Femur (tissue), 1 donor: Measurements from ENCODE around the gene CPA1.
"Not testable (repeated sequence)": the region's sequence is repeated elsewhere in the genome, so short reads cannot be mapped to it uniquely, and the experiment has no call there.

Experiments
- DNase-seq: peaks from one replicate; pipeline ENCODE4 v3.0.0-alpha.2; 2017

CPA1 gene

DNA sequence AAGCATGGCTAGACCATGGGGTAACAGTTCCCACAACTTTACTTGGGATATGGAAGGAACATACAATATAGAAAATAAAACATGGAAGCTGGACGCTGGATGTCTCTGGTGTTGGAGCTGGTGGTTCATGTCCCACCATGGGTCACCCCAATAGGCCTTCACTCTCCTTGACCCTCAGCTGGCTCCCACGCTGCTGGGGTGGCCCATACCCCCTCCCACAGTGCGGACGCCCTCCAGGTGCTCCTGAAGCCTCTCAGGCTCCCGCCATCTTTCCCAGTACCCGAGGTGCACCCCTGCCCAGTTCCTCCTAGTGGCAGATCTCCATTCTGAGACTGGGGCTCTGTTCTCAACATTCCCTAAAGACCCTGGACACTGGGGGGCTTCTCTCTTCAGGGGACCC lies 5.8 kb upstream of the CPA1 start:
- DNase-seq = no peak

DNA sequence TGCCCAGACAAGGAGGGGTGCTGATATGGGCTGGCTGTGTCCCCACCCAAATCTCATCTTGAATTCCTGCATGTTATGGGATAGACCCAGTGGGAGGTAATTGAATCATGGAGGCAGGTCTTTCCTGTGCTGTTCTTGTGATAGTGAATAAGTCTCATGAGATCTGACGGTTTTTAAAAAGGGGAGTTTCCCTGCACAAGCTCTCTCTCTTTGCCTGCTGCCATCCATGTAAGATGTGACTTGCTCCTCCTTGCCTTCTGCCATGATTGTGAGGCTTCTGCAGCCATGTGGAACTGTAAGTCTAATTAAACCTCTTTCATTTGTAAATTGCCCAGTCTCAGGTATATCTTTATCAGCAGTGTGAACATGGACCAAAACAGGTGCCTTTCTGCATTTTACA lies 3.8 kb upstream of the CPA1 start:
- DNase-seq = not testable (repeated sequence)

DNA sequence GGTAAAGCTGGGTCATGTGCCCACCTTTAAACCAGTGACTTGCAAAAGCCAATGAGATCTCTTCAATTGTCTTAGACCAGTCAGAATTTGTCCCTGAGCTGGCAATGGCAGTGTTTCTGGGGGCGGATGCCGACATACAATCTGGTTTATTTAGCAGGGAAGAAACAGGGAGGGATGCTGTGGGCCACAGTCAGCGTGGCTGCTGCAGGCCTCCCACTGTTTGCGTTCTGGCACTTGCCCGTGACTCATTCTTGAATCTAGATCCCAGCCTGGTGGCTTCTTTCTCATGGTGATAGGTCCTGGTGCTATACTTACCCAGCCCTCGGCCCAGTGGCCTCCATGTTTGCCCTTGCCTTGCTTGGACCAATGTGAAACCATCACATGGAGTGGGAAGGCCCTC lies 3.1 kb upstream of the CPA1 start:
- DNase-seq = no peak

GRCh38 chr7:130379019-130379418 lies 1.3 kb upstream of the CPA1 start:
- DNase-seq = no peak

DNA sequence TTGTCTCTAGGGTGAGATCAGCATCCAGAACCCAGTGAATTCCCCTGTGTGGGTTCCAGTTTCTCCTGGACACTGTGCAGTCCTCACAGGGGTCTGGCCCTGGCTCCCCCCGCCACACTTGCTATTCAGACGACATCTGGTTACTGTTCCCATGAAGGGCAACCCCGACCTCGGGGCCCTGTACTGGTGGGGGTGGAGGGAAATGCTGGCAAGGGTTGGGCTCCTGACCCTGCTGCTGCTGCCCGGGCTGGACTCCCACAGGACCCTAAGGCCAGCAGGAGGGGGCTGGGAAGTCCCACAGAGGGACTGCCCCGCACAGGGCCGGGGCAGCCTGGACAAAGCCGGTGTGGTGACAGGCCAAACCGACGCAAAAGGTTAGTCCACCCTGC lies 768 bp upstream of the CPA1 start:
- DNase-seq = no peak

GRCh38 chr7:130380861-130381455 lies 664 bp downstream of the CPA1 start:
- peak; percentile 22 for DNase-seq

DNA sequence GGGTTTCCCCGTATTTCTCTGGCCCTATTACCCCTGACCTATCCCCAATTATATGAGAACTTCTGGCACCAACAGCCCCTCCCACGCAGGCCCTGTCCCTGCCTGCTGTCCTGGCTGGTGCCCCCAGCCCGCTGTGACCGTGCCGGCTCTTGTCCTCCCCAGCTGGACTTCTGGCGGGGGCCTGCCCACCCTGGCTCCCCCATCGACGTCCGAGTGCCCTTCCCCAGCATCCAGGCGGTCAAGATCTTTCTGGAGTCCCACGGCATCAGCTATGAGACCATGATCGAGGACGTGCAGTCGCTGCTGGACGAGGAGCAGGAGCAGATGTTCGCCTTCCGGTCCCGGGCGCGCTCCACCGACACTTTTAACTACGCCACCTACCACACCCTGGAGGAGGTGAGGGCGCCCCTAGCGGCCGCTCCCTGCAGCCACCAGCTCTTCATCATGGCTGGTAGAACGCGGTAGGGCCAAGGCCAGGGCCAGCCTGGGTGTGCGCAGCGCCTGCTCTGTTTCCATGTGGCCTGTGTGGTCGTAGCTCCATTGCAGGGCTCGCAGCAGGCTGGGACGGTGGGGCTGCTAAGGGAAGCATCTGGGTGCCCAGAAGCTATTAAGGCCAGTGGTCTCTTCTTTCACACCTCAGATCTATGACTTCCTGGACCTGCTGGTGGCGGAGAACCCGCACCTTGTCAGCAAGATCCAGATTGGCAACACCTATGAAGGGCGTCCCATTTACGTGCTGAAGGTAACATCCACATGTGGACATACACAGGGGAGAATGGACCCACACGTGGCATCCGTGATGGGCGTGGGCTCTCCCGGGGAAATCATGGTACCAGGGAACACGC lies 1.4 kb downstream of the CPA1 start:
- DNase-seq = peak; percentile 20

GRCh38 chr7:130383187-130383980 lies 3.1 kb downstream of the CPA1 start:
- DNase-seq = peak; percentile 12

GRCh38 chr7:130384371-130384801 lies 4.1 kb downstream of the CPA1 start:
- peak; percentile 19 for DNase-seq

- DNase-seq = no peak
Observed at GRCh38 chr7:130384841-130385599, 4.7 kb downstream of the CPA1 start.

DNA sequence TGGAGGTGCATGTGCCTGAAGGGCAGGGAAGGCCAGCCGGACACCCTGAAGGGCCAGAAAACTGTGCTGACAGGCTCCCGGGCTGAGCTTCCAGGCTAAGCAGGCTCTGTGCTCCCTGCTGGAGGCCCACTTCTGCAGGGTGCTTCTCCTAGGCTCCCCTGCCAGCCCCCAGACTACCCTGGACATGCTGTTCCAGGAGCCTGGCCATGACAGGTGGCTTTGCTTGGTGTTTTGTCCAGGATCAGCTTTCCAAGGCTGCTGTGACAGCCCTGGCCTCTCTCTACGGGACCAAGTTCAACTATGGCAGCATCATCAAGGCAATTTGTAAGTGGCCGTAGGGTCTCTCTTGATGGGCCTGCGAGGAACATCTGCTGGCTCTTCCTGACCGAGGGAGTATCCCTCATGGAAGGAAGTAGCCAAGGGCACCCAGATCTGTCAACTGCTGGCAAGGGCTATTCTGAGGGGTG lies 5.3 kb downstream of the CPA1 start:
- DNase-seq = no peak

DNA sequence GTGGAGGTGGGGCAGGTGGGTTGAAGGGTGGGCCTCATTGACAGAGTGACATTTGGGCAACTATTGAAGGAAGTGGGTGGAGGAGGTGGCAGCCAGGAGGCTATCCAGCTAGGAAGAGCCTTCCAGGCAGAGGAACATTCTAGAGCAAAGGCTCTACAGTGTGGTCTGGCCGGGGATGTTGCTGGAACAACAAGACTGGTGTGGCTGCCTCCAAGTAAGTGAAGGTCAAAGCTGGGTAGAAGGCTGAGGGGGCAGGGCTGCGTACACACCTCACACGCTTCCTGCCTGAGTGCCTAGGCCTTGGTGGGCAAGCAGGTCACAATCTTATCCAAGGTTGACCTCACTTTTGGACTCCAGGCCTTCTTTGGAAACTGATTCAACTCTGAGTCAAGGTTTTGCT lies 6.6 kb downstream of the CPA1 start:
- no peak for DNase-seq

DNA sequence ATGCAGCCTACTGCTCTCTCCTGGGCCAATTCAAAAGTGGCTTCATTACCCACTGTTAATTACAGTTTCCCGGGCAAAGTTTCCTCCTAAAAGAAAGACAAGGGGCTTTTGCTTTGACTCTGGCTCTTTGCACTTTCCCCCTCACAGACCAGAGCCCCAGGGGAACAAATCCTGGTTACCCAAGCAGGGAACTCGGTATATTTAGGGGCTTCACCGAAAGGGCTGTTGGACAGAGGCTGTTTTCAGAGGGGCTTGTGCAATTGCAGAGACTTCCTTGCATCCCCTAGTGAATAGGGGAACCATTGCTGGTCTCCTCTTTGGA lies 7.0 kb downstream of the CPA1 start:
- no peak for DNase-seq

GRCh38 chr7:130387628-130388403 lies 7.5 kb downstream of the CPA1 start:
- DNase-seq = no peak

DNA sequence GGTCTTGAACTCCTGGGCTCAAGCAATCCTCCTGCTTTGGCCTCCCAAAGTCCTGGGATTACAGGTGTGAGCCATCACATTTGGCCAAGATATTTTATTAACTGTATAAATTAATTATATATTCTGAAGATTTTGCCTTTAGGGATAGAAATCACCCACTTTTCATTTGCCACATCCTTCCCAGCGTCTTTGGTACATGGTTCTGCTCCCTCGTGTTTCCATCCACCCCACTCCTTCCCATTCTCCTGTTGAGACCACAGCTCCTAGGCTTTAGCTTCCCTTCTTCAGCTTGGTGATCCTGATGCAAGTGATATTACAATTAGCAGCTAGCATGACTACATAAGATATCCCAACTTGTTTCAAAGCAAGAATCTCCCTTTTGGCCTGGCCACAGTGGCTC lies 8.4 kb downstream of the CPA1 start:
- no peak for DNase-seq

- no peak for DNase-seq
Observed at GRCh38 chr7:130390486-130390885, 10.2 kb downstream of the CPA1 start.

DNA sequence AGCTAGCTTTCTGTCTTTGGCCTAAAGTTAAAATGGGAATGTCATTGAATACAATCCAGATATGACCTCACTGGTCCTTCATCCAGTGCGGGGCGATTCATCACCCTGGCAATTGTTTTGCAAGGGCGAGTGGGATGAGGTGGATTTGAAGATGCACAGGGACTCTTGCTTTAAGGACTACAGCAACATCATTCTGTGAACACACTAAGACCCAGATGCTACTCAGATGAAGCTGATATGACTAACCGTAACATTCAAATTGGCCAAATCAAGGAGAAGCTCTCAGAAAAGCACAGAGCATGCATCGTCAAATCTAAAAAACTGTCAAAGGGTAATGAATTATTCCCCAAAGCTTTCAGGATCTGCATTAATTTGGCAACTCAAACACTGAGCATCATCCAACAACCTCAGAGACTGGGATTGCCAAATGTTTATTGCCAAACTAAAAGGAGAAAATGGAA lies 12.8 kb downstream of the CPA1 start:
- DNase-seq = no peak

DNA sequence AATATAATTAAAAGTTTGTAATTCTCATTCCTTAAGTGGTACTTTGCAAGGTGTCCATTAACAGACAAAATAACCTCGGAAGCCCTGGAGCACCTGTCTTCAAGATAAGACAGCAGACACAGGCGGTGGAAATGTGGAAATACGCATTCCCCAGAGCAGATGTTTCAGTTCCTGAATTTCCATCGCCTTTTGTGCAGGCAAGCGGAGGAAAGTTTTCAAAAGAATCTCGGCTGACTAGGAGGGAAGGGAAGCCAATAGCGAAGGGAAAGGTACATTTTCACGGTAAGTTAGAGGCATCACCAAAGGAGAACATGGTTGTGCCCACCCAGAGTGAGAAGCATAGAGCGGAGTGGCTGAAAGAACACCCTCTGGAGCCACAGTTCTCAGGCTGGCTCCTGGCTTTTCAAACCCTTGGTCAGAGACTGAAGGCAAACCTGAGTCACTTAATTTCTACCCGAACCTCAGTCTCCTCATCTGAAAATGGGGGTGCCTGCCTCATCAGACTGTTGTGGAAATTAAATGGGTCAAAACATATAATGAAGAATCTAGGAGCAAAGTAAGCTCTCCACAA lies 13.6 kb downstream of the CPA1 start:
- DNase-seq = no peak

DNA sequence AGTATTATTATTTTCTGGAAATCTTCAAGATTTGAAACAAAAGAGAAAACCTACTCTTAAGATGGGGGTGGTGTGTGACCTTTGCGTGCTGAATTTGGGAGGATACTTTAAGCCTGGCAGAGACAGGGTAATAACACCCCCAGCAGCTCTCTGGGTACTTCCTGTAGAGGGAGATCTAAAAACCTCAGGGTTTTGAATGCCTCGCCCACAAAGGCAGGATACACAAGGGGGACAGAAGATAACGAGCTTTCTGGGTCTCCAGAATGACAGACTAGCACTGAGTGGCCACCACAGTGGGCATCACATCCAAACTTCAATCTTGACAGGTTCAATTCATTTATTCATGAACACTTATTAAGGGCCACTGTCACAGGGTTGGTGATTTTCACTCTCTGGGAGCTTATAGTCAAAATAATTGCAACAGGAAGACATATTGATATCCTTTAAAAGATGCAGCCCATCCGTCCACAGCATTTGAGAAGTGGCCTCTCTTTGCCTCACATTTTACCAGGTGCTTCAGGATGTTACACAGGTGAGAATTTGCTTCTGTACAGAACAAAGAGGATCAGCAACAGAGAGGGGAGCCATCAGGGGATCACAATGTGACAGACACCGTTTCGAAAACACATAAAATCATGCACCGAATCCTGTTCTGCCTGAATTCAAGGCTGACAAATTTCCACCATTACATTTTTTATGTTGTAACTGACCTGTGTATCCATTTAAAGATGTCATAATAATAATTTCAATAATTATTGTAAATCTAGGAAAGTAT lies 14.3 kb downstream of the CPA1 start:
- no peak for DNase-seq

- no peak for DNase-seq
Observed at GRCh38 chr7:130395421-130395820, 15.1 kb downstream of the CPA1 start.

- DNase-seq = peak; percentile 83
Observed at GRCh38 chr7:130396109-130396508, 15.8 kb downstream of the CPA1 start.
